NCI-H2196 treated with DMSO at 0.1 percent for 48 hours (cell line): ENCODE data around the gene KBTBD3.
"Not testable (repeated sequence)": the region's sequence is repeated elsewhere in the genome, so short reads cannot be mapped to it uniquely, and the experiment has no call there.

ENCODE experiments used
- DNase-seq: peaks from one replicate; lab custom pipeline; 2025; ENCODE audit not compliant: unreplicated experiment; lab: John Stamatoyannopoulos, UW

The KBTBD3 gene

GRCh38 chr11:106061954-106062949 lies 14.9 kb downstream of the KBTBD3 start:
- no peak for DNase-seq

GRCh38 chr11:106061249-106061784 lies 15.8 kb downstream of the KBTBD3 start:
- DNase-seq = no peak

- no peak for DNase-seq
These were observed 17.5 kb downstream of the KBTBD3 start for GRCh38 chr11:106059617-106060016.

- DNase-seq = not testable (repeated sequence)
These were observed 18.8 kb downstream of the KBTBD3 start for GRCh38 chr11:106058377-106058776.

GRCh38 chr11:106051103-106051502 lies 26.0 kb downstream of the KBTBD3 start:
- DNase-seq = no peak

- DNase-seq = no peak
These were observed 27.2 kb downstream of the KBTBD3 start for GRCh38 chr11:106049727-106050476.

- DNase-seq = no peak
These were observed 29.5 kb downstream of the KBTBD3 start for GRCh38 chr11:106047631-106048030.

GRCh38 chr11:106043540-106043939 lies 33.6 kb downstream of the KBTBD3 start:
- no peak for DNase-seq

GRCh38 chr11:106032861-106033260 lies 44.3 kb downstream of the KBTBD3 start:
- no peak for DNase-seq

GRCh38 chr11:106031936-106032335 lies 45.2 kb downstream of the KBTBD3 start:
- DNase-seq = no peak

GRCh38 chr11:106031202-106031810 lies 45.8 kb downstream of the KBTBD3 start:
- DNase-seq = no peak

GRCh38 chr11:106030609-106031008 lies 46.5 kb downstream of the KBTBD3 start:
- no peak for DNase-seq

GRCh38 chr11:106022795-106023275 lies 54.3 kb downstream of the KBTBD3 start:
- DNase-seq = no peak

- DNase-seq = peak; percentile 97
These were observed 55.0 kb downstream of the KBTBD3 start, which contains the start of gene MSANTD4 for GRCh38 chr11:106021967-106022794. Gene MSANTD4, minus strand, starts transcription at chr11:106022240. Its CDS starts 11,323 bp downstream, at chr11:106010917.

GRCh38 chr11:106021181-106021966 lies 55.8 kb downstream of the KBTBD3 start:
- no peak for DNase-seq

GRCh38 chr11:106017093-106017492 lies 60.1 kb downstream of the KBTBD3 start:
- DNase-seq = no peak

GRCh38 chr11:106015066-106015465 lies 62.1 kb downstream of the KBTBD3 start:
- DNase-seq = no peak

- no peak for DNase-seq
These were observed 62.5 kb downstream of the KBTBD3 start for GRCh38 chr11:106014620-106015019.

GRCh38 chr11:106014035-106014434 lies 63.1 kb downstream of the KBTBD3 start:
- DNase-seq = no peak
